Stimulated activated CD4-positive, alpha-beta T cell treated with anti-CD3 and anti-CD28 coated beads, Interleukin-2, amount 100 ng/mL, for 24 hours (primary cell): ENCODE data around the gene CAB39L.

ENCODE experiments used
- DNase-seq, 2 donors: peaks; one replicate each; pipeline ENCODE4 v3.0.0-alpha.2; 2020

The CAB39L gene

DNA sequence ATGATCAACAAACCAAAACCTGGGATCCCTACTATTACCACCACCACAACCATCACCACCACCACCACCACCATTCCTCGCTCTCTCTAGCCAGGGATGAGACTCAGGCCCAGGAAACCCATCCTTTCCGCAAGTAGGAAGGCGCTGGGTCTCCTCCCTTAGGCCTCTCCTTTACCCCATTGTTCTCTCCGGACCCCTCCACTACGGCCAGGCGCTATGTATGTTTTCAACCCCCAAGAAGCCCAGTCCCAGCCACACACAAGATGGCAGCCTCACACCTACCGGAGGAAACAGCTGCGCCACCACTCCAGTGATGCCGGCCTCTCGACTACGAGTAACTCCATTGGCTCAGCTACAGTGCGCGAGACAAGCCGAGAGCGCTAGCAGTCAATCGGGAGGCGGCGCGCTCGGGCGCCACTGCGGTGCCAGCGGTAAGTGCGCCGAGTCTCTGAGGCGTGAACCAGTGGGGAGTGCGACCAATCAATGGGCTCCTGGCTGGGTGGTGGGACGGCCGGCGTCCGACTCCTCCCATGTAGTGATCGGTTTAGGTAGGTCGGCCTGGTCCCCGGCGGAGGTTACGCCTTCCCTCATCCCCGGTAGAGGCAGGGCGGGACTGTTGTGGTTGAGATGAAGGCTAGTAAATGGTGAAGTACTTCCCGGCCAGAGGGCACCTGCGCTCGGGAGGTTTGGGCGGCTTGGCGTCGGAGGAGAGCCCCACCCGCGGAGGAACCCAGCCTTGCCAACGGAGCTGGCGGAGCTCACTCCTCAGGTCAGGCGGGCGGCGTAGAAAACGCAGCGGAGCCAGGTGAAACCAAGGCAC, at the start of gene CAB39L, which contains the start of gene SETDB2:
TSS of gene CAB39L (minus strand) at position 361 of the 820 bp plus-strand sequence. CDS start 61,154 bp downstream, outside the sequence.
TSS of gene SETDB2 (plus strand) at position 571 of the 820 bp plus-strand sequence. CDS start 7,620 bp downstream, outside the sequence.
- peak; percentile 98 for DNase-seq

DNA sequence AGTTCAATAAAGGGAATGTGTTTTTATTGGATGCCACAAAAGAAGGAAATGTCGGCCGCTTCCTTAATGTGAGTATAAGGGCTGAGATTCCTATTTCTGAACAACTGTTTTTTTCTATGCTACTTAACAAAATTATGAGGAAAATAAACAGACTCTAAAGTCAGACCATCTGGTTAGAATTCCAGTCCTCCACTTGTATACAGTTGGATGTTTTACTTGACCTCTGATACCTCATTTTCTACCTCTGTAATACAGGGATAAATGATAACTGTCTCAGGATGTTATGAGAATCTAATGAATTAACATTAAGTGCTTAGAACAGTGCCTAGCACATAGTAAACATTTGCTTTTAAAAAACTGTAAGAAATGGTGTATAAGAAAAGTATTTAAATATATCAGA, 44.7 kb upstream of the CAB39L start:
- DNase-seq, result no peak

DNA sequence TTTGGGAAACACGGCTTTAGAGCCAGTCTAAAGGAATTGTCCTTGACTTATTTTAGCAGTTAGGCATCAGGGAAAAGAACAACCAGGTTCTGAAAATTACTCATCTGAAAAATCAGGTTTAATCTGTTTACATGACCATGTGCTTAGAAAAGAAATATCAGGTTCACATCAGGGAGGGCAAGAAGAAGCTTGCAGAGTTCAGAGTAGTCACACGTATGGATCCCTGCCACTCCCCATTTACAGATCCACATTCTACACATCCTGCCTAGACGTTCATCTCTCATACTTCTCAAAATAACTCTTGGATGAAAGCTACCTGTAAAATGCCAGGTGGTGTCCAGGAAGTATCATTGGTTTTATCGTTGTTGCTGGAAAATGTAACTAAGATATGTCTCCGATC, 37.9 kb upstream of the CAB39L start:
- DNase-seq, result no peak

DNA sequence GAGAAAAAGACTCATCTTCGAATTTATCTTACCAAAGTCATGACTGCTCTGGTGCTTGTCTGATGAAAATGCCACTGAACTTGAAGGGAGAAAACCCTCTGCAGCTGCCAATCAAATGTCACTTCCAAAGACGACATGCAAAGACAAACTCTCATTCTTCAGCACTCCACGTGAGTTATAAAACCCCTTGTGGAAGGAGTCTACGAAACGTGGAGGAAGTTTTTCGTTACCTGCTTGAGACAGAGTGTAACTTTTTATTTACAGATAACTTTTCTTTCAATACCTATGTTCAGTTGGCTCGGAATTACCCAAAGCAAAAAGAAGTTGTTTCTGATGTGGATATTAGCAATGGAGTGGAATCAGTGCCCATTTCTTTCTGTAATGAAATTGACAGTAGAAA, 32.7 kb upstream of the CAB39L start:
- no peak for DNase-seq

DNA sequence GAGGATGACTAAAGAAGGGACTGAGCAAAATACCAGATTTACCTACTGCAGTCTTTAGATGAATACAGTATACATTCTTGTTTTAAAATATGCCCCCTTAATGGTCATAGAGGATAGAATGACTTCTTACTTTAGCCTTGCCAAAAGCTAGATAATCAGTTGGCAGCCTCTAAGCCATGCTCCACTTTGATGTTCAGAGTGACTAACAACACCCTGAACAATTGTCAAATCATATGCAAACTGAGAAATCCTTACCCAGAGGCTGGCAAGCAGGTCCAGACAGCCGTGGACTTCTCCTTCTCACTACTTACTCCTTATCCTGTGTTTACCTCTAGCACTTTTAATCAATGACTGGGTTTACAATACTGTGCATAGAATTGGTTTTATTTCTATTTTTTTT, 28.3 kb upstream of the CAB39L start:
- no peak for DNase-seq

DNA sequence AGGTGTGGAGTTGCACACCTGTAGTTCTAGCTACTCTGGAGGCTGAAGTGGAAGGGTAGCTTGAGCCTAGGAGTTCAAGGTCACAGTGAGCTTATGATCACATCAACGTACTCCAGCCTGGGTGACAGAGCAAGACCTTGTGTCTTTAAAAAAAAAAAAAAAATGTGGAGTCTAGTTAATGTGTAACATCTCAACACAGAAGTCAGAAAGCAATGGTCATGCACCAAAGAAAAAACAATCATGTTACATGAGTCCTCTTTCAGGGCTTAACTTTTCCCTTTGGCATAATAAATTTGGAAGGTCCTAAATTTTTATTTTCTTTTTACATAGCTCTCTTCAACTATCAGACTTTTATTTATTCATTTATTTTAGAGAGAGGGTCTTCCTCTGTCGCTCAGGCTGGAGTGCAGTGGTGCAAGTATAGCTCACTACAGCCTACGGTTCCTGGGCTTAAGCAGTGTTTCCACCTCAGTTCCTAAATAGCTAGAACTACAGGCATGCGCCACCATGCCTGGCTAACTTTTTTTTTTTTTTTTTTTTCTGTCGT, 22.5 kb upstream of the CAB39L start:
- DNase-seq, result no peak

DNA sequence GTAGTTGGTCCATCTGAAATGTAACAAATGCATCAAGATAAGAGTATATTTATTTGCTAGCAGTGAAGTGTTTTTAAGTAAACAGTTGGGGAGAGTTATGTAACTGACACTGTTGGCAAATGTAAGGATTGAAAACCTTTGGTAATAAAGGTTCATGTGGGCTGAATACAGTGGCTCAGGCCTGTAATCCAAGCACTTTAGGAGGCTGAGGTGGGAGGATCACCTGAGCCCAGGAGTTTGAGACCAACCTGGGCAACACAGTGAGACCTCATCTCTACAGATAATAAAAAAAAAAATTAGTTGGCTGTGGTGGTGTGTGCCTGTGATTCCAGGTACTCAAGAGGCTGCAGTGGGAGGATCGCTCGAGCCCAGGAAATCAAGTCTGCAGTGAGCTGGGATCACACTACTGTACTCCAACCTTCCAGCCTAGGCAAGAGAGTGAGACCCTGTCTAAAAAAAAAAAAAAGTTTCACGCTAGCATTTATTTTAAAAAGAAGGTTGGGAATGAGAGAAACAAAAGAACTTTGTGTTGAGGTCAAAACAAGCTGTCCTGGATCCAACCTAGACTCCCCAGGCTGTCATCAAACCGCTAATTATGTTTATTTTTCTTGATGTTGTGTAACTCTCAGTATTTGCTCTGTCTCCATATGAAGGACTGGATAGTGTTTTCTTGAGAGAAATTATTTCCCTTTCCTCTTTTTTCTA, 20.9 kb upstream of the CAB39L start:
- DNase-seq, result no peak

DNA sequence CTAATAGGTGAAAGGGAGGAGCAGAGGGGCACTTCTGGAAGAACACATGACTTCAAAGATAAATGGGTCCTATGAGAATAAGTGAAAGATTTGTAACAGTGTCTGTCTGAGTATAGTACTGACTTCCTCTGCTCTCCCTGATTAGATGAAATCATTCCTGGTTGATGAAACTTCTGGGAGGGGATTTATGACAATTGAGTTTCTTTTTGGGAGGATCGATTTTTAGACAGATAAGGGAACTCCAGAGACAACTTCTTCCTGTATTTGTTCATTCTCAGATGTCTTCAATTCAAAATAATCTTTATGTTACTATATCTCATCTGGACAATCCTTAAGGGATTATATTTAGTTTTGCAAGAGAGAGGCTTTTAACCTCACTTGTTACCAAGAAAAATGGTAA, 20.2 kb upstream of the CAB39L start:
- DNase-seq, result no peak

DNA sequence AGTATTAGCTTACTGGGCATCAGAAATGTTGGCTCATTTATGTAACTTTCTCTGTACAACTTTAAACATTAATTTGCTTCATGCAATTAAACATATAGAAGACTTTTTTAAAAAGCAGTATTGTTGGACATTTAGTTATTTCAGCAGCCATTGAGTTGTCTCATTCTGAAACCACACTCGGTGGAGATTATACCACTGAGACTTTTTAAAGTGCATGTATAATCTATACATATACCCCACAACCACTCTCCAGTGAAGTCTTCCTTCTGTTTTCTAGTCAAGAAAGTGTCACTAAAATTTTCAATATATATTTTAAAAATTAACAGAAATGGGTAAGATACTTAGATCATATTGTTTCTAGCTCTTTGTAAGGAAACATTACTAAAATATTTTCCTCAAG, 15.7 kb upstream of the CAB39L start:
- DNase-seq, result no peak

DNA sequence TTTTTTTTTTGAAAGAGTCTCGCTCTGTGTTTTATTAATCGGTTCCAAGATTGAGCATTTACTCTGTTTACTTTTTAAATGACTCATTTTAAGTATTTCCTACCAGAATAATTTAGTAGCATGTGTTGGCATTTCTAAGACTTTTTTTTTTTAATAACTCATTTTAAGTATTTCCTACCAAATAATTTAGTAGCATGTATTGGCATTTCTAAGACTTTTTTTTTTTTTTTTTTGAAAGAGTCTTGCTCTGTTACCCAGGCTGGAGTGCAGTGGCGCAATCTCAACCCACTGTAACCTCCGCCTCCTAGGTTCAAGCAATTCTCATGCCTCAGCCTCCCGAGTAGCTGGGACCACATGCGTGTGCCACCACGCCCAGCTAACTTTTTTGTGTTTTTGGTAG, 13.4 kb upstream of the CAB39L start:
- no peak for DNase-seq

DNA sequence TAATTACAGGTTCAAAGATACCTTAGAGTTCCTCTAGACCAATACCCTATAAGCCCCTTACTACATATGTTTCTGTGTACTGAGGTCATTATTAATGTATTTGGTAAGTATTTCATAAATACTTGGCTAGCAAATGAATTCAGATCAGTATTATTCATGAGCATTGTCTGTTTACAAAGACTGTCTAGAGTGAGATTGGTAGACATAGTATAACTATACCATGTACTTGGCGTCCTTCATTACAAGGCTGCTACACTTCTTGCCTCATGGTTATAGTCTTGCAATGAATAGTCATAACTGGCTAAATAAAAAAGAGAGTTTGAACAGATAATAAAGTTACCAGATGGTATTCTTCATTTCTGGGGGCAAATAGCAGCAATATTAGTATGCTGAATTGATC, 12.3 kb upstream of the CAB39L start:
- DNase-seq, result no peak

DNA sequence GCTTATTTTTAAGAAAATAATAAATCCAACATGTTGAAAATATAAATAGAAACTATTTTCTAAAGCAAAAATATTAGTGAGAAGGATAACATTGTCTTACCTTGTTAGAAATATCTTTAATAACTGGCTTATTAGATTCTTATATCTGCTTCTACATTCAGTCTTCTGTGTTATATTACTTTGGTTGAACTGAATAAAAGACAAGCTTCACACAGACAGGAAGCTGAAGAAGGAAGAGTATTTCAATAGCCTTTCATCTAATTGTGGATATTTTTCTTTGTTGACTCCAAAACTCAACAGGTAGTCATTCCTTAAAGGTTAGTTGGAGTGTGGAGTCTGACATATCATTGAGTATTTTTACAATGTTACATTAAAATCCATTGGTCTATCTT, 11.1 kb upstream of the CAB39L start:
- DNase-seq, result no peak

DNA sequence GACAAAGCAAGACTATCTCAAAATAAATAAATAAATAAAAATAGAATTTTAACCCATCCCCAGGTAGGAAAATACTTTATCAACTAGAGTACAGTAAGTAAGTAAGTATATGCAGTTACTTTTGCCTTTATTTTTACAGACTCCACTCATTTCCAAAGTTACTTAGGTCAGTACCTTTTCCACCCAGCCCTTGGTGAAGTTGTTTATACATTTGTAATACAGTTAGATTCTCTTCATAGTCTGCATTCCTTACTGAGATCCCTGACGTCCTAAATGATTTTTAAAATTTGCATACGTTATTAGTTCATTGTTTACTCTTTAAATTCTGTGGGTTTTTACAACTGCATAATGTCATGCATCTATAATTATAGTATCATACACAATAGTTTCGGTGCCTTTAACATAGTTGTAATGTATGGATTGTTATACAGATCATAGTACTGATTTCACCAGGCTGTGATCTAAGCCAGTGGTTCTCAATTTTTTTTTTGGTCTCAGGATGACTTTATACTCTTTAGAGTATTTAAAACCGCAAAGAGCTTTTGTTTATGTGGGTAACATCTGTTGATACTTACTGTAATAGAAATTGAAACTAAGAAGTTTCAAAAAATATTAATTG, 10.6 kb upstream of the CAB39L start:
- no peak for DNase-seq

DNA sequence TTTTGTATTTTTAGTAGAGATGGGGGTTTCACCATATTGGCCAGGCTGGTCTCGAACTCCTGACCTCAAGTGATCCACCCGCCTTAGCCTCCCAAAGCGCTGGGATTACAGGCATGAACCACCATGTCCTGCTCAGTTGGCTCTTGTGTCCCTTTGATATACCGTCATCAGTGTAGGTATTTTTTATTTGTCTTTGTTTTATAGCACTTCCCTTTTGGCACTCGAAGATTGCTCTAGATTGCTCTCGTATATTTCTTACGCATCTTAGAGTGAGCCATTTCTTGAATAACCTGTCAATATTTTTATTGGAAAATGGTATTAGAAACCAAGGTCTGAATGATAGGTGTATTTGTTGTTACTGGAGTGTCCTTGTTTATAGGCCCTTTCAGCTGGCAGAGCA, 9.6 kb upstream of the CAB39L start:
- DNase-seq, result no peak

DNA sequence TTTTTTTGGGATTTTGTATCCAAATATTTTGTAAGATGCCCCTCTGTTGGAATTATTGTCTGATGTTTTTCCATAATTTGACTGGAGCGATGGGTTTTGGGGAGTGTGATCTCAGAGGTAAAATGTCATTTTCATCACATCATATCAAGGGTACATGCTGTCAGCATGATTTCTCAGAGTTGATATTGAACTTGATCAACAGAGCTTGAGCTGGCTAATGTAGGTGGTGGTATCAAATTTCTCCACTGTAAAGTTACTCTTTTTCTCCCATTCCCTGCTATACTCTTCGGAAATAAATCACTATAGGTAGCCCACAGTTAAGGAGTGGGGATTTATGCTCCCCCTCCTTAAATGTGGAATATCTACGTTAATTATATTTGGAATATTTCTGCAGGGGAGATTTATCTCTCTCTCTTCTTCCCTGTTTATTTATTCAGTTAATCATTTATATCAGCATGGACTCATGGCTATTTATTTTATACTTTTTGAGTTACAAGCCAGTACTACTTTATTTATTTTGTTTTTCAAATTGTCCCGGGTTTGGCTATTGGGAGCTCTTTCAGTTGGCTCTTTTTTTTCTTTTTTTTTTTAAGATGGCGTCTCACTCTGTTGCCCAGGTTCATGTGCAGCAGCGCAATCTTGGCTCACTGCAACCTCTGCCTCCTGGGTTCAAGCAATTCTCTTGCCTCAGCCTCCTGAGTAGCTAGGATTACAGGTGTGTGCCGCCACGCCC, 9.0 kb upstream of the CAB39L start:
- DNase-seq, result no peak

DNA sequence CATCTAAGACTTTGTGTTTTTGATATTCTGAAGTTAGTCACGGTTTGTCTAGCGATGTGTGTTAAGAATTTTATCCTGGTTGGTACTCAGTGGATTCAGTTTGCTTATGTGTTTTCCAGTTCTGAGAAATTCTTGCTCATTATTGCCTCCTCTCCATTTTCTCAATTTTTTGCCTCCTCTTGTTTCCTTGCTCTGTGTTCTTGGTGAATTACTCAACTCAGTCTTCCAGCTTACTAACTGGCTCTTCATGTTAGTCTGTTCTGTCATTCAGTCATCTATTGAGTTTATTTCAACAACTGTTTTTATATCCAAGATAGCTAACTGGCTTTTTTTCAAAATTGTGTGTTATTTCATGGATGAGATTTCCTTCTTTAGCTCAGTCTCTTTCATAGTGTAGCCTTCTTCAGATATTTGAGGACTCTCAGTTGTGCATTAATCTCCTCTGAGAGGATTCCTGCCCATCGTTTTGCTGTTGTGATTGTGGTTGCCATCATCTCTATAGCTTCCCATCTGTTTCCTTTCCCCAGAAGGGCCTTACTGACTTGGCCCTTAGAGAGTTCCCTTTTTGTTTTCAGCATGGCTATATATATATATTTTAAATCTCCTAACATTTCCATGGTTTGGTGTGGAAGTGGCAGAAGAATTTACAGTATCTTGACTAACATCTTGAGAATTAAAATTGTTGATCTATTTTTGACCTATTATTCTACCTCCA, 6.4 kb upstream of the CAB39L start:
- no peak for DNase-seq

DNA sequence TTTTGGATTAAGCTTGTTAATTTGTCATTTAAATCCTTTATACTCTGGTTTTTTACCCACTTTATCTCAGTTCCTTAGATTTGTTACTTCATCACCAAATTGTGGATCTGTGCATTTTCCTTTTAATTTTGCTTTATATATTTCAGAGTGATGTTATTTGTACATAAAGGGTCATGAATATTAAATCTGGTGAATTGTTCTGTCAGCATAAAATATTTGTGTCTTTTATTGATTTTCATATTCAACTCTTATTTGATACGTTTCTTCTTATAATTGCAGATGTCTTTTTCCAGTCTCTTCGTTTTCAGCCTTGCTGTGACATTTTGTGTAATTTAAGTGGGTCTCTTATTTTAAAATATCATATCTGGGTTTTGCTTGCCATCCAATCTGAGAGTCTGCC, 4.9 kb upstream of the CAB39L start:
- no peak for DNase-seq

DNA sequence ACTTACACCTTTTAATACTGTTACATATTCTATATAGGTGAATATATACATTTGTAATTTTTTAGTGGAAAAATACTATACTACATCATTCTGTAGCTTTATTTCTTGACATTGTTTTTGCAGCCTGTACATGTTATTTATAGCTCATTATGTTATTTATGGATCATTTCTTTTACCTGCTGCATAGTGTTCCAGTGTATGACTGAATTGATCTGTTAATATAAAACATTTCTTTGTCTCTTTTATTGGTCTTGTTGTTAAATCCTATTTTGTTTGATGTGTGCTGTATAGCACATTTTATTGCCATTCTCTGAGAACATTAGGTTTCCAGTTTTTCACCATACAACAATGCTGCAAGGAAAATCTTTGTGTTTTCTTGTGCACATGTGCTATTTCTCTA, 2.6 kb upstream of the CAB39L start:
- no peak for DNase-seq

DNA sequence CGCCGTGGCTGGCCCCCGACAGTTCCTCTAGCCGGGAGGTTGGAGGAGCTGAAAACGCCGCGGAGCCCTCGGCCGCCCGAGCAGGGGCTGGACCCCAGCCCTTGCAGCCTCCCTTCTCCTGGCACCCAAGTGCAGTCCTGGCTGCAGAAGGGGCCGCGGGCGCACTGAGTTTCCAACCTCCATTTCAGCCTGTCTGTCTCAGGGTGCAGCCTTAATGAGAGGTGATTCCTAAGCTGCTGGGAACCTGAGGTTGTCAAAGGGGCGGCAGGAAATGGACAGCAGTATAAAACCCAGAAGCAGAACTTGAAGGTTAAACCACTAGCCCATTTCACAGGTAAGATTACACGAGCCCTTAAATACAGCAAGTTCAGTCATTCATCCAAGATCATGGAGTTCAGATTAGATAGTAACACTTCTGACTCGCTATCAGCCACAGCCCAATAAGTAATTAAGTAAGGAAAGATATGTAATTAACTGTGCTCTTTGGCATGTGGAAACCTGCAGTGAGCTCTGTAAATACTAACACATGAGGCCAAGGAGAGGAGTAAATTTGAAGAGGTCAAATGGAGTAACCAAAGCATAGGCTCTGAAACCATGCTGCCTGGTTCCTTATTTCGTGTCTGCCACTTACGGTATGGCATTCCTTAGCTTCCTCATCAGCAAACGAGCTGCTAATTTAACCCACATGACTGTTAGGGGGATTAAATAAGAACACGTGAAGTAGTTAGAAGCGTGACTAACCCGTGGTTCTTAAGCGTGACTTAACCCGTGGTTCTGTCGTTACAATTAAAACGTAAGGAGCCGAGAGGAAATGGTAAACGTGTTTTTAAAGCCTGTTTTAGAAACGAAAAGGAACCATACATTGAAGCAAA, 896 bp upstream of the CAB39L start:
- peak; percentile 3 to 24 for DNase-seq

DNA sequence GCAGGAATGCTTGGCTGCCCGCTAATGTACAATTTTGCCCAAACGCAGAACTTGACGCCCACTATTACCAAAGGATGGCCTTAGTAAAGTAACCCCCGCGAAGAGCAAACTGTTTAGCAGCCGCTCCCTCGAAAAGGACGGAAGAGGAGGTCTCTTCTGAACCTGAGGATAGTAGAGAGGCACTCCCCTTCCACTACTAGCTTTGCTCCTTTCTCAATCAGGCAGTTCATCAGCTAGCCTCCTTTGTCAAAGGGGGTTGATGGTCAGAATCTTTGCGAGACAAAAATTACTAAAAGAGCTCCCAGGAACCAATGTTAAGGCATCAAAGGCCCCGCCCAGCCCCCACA, 534 bp downstream of the CAB39L start:
- no peak for DNase-seq

DNA sequence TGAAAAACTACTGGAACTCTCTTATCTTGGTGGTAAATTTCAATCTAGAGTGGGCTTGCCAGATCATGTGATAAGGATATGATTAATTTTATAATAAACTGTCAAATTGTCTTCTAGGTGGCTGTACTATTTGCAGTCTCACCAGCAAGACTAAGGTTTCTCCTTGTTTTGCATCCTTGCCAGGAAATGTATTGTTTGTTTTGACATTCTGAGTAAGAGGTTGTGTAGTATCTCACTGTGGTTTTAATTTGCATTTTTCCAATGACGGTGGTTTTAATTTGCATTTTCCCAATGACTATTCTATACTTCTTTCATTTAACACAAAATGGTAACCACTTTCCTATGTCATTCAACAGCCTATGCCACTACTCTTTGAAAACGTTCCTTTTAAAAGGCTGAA, 2.0 kb downstream of the CAB39L start:
- DNase-seq, result no peak
